SKM-1 treated with dmso at 0.1 percent for 144 hours (cell line): ENCODE measurements around the gene ZNF729.
"Not testable (repeated sequence)": the region's sequence is repeated elsewhere in the genome, so short reads cannot be mapped to it uniquely, and the experiment has no call there.

Source experiments
- DNase-seq: peaks from one replicate; lab custom pipeline; 2025; ENCODE audit not compliant: unreplicated experiment; lab: John Stamatoyannopoulos, UW

The ZNF729 gene

DNA sequence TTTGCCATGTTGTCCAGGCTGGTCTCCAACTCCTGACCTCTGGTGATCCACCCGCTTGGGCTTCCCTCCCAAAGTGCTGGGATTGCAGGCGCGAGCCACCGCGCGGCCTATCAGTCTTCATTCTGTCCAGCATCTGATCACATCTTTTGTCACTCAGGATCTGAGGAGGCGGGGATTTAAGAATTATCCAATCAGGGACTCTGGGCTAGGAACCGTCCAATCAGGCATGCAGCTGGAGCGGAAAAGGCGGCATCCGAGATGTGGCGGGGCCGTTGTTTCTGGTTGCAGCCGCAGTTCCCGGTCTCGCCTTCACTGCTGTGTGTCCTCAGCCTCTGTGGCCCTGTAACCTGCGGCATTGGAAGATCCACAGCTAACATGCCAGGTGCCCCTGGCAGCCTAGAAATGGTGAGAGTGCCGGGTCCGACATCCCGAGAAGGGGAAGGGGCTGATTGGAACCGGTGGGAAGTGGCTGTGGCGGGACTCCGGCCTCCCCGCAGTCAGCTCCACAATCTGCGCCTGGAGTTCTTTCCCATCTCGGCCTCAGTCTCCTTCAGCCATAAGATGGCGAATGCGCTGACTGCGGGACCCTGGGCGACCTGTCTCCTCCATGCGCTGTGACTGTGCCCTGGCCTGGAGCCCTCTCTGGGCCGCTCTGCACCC, at the start of gene ZNF729:
Gene ZNF729 (plus strand): TSS at position 291 of the 660 bp plus-strand sequence. CDS start 85 bp downstream, at position 376.
- DNase-seq = no peak

DNA sequence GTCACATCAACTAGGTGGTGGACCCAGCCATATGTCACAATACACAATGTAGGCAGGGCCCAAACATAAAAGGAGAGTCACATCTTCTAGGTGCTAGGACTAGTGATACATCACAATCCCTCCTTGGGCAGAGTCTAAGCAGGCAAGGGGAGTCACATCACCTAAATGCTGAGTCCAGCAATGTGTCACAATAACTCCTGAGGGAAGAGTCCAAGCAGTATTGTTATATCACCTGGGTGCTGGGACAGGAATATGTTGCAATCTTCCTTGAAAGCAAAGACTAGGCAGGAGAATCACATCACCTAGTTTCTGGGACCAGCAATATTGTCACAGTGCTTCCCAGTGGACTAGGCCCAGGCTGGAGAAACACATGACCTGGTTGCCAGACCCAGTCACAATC, 29.4 kb upstream of the ZNF729 start:
- DNase-seq = no peak

DNA sequence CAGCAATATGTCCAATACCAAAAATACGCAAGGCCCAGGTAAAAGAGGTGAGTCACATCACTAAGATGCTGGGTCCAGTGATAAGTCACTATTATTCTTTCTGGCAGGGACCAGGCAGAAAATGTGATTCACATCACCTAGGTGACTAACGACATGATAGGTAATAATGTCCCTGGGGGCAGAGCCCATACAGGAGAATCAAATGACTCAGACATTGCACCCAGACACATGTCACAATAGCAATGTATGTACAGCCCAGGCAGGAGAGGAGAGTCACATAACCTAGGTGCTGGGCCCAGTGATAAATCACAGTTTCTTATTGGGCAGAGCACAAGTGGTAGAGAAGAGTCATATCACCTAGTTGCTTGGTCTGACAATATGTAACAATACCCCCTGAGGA, 28.9 kb upstream of the ZNF729 start:
- no peak for DNase-seq

DNA sequence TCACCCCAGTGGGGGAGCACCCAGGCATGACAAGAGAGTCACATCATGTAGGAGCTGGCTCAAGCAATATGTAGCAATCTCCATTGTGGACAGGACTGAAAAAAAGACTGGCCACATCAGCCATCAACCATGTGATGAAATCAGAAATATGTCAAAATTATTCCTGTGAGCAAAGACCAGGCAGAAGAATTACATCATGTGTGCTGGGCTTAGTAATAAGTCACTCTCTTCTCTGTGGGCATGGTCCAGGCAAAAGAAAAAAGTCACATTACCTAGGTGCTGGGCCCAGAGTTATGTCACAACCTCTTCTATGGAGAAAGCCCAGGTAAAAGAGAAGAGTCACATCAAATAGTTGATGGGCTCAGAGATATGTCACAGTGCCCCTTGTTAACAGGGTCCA, 28.3 kb upstream of the ZNF729 start:
- DNase-seq = no peak

DNA sequence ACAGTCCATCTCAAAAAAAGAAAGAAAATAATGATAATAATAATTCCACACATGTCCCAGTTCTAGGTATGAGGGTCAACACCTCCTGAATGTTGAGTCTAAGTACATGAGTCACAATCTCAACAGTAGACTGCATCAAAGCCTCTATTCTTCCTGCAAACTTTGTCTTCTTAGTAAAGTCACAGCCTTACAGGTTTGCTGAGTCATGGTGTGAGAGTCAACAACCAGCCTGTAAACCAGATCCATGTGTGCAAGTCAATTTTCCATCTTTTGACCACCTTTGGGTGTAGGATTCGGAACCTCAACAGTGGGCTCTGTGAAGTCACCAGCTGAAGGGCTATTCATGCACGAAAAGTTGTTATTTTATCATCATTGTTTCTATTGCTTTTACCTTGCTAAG, 25.7 kb upstream of the ZNF729 start:
- DNase-seq = no peak

DNA sequence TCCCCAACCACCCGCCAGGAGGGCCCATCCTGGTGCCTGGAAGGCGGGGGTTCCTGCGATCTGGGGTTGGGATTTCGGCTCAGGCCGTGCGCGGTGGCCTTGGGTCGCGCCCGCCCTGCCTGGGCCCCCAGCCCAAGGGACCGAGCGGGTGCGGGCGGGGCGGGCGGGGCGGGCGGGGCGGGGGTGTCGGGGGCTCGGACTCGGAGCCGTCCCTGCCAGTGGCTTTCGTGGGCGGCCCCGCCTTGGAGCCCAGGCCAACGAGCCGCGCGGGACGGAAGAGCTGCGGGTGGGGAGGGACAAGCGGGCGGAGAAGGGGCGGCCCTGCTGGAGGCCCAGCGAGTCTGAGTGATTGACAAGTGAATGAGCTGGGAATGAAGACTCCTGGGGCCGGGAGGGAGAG, 24.6 kb upstream of the ZNF729 start:
- DNase-seq = no peak

DNA sequence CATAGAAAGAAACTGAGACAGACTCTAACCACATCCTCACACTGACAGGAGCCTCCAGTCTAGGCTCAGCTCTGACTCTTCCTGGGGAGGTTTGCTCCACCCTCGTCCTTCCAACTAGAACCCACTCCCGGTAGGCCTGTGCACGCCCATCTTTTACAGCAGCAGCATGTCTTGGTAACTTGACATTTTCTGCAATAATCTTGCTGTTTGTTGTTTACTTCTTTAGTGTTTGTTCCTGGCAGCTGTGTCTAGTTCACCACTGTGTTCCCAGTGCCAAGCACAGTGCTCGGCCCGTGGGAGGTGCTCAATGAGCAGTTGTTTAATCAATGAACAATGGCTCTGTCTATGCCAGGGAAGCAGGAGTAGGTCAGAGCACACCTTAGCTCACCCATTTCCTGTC, 23.1 kb upstream of the ZNF729 start:
- no peak for DNase-seq

DNA sequence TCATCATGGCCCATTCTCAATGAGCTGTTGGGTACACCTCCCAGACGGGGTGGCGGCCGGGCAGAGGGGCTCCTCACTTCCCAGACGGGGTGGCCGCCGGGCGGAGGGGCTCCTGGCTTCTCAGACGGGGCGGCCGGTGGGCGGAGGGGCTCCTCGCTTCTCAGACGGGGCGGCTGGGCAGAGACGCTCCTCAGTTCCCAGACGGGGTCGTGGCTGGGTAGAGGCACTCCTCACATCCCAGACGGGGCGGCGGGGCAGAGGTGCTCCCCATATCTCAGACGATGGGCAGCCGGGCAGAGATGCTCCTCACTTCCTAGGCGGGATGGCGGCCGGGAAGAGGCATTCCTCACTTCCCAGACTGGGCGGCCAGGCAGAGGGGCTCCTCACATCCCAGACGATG, 35.3 kb downstream of the ZNF729 start:
- not testable (repeated sequence) for DNase-seq

DNA sequence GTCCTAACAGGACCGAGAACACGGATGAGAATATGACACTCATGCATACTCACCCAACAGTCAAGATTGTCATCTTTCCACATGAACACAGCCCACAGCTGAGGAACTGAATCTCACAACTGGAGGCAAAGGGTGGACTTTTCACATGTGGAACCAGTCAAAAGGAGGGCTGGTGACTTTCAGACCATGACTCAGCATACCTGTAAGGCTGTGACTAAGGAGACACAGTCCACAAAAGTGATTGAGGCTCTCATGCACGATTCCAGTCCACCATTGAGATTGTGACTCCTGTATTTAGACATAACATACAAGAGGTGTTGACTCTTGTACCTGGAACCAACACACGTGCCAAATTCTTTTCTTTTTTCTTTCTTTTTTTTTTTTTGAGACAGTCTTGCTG, 40.0 kb downstream of the ZNF729 start:
- DNase-seq = no peak

DNA sequence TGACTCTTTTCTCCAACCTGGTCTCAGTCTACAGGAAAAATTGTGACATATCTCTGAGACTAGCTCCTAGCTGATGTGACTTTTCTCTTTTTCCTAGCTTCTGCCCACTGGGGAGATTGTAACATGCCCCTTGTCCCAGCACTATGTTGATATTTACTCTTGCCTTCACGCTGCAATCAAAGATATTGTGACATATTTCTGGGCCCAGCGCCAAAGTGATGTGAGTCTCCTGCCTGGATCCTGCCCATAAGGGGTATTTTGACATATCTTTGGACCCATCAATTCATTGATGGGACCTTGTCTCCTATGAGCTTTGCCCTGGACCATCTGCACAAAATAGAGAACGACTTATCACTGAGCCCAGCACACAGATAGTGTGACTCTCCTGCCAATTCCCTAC, 41.1 kb downstream of the ZNF729 start:
- DNase-seq = no peak

DNA sequence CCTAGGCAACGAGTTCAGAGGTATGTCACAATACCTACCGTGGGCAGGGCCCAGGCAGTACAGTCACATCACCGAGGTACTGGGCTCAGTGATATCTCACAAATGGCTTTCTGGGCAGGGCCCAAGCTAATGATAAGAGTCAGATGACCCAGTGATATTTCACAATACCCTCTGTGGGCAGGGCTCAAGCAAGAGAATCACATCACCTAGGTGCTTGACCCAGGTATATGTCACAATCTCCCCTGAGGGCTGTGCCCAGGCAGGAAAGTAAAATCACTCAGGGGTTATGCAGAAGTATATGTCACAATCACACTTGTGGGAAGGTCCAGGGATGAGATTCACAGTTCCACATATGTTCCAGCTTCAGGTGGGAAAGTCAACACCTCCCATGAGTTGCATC, 45.3 kb downstream of the ZNF729 start:
- DNase-seq = no peak

DNA sequence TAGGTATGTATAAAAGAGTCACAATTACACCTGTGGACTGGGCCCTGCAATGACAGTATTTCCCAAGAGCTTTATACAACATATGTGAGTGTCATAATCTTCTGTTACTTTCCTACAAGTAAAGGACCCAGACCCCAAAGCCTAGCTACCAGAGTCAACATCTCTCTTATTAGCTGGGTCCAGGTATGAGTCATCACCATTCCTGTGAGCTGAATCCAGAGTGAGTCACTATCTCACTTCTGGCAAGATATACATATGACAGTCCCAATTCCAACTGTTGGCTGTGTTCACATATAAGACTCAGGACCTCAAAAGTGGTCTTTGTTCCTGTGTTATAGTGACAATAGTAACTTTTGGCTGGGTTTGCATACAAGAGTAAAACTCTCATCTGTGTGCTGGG, 46.7 kb downstream of the ZNF729 start:
- DNase-seq = no peak

DNA sequence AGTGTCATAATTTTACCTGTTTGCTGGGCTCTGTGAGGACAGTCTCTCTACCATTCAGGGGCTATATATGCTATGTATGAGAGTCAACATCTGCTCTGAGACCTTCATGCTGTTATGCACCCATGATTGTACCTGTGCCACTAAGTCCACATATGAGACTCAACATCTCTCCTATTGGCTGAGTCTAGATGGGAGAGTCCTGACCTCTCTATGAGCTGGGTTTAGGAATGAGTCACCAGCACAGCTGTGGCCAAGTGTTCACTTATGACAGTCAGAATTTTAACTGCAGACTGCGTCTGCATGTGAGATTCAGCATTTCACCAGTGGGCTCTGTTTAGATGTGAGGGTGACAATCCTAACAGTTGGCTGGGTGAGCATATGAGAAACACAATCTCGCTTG, 49.5 kb downstream of the ZNF729 start:
- no peak for DNase-seq

DNA sequence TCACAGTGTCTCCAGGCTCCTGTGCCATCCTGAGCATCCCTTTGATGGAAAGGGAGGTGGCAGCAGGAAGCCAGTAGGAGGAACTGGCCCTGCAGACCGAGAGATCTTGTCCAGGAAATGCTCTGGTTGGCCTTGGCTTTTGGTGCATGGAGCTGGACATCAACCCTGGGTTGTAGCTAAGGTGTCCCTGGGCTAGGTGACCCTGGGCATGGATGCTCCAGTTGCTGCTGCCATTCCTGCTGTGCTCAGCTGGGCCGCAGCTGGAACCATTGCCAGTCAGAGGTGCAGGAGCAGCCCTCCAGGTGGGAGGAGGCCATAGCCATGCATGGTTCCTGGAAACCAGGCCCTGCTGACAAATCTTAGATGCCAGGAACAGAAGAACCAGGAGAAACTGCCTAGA, 68.4 kb downstream of the ZNF729 start:
- no peak for DNase-seq
